Activated CD4-positive, alpha-beta T cell treated with anti-CD3 and anti-CD28 coated beads, Interleukin-2, amount 50 U/mL, for 4 hours (primary cell): ENCODE measurements around the gene SIGLEC11.
A peak's percentile ranks its signal among the peaks of the same experiment; 100 is the strongest.
"Not testable (repeated sequence)": the region's sequence is repeated elsewhere in the genome, so short reads cannot be mapped to it uniquely, and the experiment has no call there.

Experiments
- DNase-seq, 2 experiments: peaks; one replicate each; pipeline ENCODE4 v3.0.0-alpha.2; 2020

SIGLEC11 gene

DNA sequence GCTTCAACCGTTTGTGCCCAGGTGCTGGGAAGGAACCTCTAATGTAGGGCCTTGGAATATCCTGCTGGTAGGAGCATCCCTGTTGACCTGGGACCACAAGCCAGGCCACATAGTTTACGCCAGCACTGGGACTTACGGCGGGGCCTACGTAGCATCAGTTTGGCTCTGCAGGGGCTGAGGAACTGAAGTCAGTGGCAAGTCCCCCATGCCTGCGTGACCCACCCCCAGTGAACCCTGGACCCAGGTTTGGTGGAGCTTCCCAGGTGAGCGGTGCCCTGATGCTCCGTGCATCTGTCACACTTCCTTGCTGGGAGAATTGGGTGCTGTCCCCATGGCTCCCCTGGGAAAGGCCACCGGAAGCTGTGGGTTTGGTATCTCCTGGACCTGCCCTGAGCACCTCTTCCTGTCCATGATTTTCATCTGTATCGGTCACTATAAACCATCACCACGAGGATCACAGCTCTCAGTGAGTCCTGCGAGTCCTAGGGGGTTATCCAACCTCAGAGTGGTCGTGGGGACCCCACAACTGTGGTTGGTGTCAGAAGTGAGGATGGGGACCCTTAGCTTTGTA, 9.9 kb downstream of the SIGLEC11 start:
- DNase-seq: no peak

DNA sequence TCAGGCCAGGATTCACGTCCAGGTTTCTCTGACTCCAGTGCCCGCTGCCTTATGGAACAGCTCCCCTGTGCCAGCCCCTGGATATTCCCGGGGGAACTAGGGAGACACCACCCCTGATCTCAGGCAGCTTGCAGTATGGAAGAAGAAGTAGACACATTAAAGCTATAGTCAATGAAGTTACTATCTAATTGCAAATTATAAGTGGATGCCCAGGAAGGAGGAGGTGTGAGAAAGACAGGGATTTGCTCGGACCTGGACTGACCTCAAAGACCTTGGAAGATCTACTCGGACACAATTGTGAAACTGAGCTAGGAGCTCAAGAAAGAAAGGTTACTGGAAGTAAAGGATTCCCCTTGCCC, 10.4 kb downstream of the SIGLEC11 start:
- DNase-seq: no peak

DNA sequence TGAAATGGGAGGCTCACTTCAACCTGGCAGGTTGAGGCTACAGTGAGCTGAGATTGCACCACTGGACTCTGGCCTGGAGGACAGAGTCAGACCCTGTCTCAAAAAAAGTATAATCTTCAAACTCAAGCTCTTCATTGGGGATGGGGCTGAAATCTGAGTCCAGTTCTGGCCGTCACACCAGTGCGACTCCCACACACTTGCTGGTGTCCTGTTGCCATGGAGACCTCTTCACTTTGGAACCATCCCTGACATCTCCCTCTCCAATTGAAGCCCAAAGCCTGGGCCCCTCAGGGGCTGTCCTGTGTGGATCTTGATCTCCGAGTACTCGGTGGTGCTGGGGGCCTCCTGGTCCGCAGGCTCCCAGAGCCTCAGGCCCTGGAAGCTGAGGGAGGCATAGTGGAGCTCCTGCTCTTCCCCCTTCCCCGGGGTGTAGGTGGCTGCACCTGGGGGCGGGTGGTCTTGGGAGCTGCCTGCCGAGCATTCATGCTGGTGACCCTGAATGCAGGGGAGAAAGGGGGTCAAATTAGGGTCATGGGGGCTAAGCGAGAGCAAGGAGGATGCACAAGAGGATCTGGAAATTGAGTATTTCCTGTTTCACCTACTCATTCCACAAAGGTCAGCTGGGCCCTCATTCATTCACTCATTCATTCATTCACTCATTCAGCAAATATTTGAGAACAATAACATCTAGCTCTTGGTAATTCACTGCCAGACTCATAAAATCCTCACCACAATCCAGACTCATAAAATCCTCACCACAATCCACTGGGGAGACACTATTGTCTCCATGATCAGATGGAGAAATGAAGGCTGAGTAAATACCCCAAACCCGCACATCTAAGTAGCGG, 11.0 kb downstream of the SIGLEC11 start:
- no peak for DNase-seq

DNA sequence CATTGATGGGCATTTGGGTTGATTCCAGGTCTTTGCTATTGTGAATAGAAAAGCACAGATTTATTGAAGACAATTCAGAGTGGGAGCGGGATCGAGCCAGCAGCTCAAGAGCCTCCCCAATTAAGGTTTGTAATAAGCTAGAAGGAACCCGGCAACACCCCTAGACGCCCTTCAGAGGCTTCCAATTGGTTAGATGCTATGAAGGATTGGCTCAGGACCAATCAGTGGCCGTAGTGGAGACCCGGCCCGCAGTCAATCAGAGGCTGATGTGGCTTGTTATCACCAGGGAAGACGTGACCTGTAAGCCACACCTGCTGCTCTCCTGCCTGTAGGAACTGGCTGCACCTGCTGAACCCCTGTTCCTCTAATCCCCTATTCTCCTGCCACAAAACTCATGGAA, 14.6 kb downstream of the SIGLEC11 start:
- DNase-seq: no peak

DNA sequence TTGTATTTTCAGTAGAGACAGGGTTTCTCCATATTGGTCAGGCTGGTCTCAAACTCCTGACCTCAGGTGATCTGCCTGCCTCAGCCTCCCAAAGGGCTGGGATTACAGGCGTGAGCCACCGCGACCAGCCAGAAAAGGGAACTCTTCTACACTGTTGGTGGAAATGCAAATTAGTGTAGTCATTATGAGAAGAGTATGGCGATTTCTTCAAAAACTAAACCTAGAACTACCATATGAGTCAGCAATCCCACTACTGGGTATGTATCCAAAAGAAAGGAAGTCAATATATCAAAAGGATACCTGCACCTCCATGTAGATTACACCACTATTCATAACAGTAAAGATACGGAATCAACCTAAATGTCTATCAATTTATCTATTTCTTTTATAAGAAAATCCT, 16.4 kb downstream of the SIGLEC11 start:
- not testable (repeated sequence) for DNase-seq

DNA sequence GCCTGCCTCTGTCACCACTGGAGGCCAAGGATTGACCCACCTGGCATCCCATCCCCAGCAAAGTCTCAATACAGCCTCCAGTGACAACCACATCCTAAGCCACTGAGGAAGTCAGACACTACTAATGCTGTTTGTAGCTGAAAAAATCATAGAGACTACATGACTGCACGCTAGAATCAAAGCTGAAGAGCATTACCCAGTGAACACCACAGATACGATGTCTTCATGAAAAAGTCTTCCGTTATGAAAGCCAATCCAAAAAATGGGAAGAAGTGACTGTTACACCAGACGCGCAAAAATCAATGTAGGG, 20.5 kb downstream of the SIGLEC11 start:
- no peak for DNase-seq

DNA sequence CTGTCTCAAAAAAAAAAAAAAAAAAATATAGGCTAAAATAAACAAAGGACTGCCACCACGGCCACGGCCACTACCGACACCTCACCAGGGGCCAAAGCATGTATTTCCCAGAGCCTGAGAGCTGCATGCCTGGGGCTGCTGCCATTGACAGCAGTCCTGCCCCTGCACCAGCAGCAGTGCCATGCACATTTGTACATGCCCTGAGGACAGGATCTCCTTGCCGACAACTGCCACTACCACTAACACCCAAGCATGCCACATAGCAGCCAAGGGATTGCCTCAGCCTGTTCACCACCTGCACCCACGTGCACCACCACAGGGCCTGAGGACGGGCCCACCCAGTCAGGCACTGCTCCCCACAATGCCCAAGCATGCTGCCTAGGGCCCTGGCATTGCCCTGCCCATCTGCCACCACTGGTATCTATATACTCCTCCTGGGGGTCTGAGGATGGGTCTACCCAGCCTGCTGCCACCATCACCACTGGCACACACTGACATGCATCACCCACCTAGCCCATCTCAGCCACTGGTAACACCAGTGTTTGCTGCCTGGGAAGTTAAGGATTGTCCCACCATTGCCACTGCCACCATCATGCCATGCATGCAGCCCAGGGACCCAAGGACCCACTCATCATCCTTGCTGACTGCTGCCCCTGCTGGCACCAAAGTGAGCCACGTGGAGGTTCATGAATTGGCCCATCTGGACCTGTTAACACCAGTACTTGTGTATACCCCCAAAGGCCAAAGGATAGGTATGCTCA, 21.1 kb downstream of the SIGLEC11 start:
- no peak for DNase-seq

DNA sequence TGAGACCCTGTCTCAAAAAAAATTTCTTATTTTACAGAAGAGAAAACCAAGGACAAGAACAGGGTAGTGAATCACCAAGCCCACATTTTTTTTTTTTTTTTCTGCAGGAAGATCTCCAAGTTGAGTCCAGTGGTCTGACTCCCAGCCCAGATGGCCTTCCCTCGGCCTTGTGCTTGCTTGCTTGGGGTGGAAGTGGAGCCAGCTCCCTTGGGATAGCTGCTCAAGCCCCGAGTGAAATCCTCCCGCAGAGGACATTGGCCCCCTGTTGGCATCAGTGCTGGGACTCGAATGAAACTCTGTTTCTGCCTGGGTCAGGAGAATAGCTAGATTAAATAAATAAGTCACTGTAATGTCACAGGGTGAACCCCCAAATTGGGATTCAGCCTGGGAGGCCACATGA, 22.3 kb downstream of the SIGLEC11 start:
- DNase-seq: no peak

DNA sequence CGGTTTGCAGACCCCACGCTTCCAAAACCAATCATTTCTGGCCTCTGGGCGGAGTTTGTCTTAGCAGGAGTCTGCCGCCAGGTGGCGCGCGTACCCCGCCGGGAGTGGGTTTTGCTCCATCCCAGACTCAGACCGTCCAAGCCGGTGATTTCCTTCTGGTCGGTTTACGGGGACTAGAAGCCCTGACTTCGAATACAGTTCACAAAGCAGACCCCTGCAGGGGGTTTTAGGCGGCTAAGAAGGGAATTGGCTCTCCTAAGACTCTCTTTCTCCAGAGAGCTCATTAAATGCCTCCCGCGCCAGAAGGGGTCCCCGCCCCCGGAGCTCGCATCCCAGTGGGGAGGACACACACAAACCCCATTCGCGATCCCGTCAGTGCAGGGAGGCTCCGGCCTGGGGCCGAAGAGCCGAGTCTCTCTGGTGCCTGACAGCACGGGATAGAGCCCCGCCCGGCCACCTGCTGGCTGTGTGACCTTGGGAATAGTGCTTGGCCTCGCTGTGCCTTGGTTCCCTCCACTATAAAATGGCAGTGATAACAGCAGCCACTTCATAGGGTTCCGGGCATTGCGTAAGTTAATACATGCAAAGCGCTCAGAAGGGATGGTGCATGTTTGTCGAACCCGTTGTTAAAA, 23.1 kb downstream of the SIGLEC11 start:
- peak; percentile 67 to 73 for DNase-seq

DNA sequence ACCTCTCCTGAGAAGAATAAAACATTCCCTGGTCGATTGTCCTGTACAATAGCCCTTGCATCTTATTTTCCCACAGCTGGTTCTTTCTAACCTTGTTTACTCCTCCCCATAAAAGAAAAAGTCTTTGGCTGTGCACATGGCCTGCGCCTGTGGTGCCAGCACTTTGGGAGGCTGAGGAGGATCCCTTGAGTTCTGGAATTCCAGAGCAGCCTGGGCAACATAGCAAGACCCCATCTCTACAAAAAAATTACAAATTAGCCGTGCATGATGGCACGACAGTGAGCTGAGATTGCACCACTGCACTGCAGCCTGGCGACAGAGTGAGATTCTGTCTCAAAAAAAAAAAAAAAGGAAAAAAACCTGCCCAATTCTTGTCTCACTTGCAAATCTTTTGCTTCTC, 24.4 kb downstream of the SIGLEC11 start:
- no peak for DNase-seq

DNA sequence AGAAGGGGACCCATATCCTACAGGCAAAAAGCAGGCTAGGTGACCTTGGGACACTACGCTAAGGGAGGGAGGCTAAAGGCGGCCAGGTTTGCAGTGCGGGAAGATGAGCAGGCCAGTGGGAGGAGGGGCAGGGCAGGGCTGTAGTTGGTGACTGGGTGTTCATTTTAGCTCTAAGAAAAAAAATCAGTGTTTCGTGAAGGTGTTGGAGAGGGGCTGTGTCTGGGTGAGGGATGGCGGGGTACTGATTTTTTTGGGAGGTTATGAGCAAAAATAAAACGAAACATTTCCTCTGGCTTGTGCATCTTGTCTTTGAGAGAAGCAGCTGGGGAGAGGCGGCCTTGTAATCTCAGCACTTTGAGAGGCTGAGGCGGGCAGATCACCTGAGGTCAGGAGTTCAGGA, 27.3 kb downstream of the SIGLEC11 start:
- no peak for DNase-seq

DNA sequence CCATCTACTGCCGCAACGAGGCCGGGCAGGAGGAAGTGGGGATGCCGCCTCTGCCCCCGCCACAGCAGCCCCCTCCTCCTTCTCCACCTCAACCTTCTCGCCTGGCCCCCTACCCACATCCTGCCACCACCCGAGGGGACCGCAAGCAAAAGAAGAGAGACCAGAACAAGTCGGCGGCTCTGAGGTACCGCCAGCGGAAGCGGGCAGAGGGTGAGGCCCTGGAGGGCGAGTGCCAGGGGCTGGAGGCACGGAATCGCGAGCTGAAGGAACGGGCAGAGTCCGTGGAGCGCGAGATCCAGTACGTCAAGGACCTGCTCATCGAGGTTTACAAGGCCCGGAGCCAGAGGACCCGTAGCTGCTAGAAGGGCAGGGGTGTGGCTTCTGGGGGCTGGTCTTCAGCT, 28.2 kb downstream of the SIGLEC11 start:
- no peak for DNase-seq

DNA sequence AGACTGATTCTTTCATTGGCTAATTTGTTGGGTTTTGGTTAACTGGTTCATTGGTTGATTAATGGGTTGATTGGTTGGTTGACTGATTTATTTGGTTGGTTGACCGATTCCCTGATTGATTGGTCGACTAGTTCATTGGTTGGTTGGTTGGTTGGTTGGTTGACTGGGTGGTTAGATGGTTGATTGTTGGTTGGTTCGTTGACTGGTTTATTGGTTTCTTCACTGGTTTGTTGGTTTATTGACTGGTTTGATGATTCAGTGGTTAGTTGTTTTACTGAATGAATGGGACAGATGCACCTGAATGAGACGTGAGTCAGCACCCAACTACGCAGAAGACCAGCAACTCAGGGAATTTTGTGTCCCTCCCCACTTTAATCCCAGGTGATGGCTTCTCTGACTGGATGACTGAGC, 28.9 kb downstream of the SIGLEC11 start:
- no peak for DNase-seq

DNA sequence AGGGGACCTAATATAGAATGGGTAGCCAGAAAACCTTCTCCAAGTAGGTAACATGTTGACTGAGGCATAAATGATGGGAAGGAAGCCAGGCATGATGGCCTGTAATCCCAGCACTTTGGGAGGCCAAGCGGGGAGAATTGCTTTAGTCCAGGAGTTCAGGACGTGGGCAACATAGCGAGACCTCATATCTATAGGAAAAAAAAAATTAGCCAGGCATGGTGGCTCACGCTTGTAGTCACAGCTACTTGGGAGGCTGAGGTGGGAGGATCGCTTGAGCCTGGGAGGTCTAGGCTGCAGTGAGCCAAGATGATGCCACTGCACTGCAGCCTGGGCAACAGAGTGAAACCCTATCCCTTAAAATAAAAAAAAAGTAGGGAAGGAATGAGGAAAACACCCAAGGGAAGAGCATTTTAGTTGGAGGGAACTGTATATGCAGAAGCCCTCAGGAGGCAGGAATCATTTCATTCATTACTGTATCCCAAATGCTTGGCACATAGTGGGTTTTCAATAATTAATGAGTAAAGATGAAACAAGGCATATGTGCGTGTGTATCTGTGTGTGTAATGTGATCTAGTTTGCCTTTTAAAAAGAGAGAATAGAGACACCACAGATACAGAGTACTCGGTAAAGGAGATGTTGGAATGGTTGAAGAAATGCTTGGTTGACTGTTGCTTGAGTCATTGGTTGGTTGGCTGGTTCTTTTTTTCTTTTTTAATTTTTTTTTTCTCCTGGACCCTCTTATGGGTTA, 29.5 kb downstream of the SIGLEC11 start:
- no peak for DNase-seq

DNA sequence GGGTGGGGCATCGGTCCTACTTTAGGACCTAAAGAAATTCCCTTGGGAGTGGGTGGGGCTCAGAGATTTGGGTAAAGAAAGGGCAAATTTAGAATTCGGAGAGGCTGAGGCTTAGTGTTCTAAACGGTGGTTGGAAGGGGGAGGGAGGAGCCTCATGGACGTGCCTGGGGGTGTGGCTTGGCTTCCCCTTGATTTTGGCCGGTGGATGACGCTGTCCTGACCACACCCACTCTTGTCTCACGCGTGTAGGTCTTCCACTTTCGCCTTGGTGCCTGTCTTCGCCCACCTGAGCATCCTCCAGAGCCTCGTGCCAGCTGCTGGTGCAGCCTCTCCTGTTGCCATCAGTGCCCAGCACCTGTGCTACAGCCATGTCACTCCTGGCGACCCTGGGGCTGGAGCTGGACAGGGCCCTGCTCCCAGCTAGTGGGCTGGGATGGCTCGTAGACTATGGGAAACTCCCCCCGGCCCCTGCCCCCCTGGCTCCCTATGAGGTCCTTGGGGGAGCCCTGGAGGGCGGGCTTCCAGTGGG, 30.4 kb downstream of the SIGLEC11 start:
- no peak for DNase-seq

DNA sequence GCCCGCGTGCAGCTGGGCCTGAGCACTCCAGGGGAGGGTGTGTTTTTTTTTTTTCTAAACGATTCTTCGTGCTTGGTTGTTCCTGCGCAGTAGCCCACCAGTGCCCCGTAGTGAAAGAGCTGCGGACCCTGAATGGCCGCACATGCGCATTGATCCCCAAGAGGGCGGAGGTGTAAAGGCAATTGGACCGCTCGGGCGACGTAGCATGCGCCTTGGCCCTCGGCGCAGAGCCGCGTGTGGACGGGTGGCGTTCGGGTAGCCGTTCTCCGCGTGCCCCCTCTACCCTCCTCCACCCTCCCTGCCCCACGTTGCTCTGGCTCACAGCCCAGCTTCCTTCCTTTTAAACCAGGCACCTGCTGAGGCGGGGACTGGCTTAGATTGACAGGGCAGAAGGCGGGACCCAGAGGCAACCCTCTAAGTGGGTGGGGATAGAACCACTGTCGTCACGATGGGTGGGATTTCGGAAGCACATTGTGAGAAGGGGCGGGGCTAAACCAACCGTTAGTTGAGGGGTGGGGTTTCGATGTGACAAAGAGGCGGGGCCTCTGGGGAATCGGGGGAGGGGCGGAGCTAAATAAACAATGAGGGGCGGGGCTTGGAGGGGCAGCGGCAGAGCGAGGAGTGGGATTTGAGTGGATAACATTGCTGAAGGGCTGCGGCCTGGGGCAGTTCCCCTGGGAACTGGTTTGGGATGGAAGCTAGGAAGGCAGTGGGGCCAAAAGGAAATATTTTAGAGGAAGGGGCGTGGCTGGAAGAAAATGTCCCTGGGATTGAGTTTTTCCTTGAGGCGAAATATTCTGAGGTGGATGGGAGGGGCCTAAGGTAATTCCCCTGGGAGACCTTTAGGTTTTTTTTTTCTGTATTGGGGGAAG, 31.1 kb downstream of the SIGLEC11 start:
- peak; percentile 92 to 93 for DNase-seq

DNA sequence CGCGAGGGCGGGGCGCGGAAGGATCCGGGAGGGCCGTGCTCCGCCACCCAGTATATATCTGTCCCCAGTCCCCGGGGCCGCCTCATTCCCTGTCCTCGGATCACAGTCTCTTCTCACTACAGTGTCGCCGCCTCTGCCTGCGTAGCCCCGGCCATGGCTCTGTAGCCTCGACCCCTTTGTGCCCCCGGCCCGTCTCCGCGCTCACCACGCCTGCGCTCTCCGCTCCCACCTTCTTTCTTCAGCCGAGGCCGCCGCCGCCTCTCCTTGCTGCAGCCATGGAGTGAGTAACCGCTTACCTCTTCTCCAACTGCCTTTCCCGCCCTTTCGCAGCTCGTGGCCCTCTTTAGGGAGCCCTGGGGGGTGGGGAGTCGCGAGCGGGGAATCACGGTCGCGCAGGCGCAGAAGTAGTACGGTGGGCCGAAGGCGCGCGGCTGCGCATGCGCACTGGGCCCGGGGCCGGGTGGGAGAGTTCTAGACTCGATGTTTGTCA, 31.8 kb downstream of the SIGLEC11 start, which contains the start of the genes ATF5 and NUP62:
Gene ATF5, plus strand, starts transcription at position 85 of the 490 bp plus-strand sequence. CDS start 1,646 bp downstream, outside the sequence.
Gene NUP62, minus strand, starts transcription at position 384 of the 490 bp plus-strand sequence. CDS start 19,697 bp downstream, outside the sequence.
- DNase-seq: peak; percentile 88

DNA sequence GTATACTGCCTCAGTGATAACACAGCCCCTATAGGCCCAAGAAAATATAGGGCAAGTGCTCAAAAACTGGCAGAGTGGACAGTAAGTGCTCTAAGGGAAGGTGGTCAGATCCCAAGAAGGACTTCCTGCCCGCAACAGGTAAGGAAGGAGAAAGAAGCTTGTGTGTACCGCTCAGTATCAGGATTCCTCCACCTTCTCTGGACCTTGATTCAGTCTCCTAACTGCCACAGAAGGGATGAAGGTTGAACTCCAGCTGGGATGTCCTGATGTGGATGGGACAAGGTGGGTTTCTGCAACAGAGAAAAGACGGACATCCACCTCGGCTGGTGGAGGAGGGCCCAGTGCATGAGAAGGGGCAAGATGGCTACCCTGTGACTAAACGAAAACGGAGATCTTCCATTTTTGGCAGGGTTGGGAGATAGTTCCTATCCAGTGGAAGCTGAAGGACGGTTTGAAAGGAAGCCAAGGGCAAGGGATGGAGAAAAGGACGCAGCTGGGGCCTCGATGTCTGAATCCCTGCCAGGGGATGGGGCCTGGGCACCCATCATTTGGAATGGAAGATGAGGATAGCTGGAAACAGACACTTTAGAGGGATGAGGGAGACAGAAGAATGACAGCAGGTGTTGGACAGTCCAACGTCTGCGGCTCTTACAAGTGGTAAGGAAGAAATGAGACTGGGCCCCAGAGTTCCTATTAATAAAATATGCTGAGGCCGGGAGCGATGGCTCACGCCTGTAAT, 33.3 kb downstream of the SIGLEC11 start:
- DNase-seq: no peak

DNA sequence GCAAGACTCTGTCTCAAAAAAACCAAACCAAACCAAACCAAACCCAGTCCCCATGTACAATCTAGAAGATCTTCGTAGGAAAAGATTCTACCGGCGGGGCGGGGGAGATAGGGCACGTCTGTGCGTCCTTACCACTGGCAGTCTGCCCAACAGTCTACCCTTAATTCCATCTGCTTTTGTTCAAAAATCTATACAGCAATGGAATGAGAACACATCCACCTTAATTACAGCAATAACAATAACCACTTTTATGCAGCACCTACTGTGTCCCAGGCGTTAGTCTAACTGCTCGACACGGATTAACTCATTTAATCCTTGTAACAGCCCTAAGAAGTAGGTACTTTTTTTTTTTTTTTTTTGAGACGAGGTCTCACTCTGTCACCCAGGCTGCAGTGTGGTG, 34.5 kb downstream of the SIGLEC11 start:
- DNase-seq: no peak

DNA sequence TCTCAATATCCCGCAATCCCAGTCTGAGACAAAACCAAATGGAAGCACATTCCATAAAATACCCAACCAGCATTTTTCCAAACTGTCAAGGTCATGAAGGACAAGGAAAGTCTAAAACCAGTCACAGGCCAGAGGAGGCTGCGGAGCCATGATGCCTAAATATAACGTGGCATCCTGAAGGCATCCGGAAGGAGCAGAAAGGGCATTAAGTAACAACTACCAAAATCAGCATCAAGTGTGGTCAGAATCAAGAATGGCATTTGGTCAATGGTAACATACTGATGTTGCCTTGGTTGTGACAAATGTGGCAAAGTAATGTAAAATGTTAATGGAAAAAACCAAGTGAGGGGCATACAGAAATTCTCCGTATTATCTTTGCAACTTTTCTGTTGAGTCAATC, 35.5 kb downstream of the SIGLEC11 start:
- DNase-seq: no peak

DNA sequence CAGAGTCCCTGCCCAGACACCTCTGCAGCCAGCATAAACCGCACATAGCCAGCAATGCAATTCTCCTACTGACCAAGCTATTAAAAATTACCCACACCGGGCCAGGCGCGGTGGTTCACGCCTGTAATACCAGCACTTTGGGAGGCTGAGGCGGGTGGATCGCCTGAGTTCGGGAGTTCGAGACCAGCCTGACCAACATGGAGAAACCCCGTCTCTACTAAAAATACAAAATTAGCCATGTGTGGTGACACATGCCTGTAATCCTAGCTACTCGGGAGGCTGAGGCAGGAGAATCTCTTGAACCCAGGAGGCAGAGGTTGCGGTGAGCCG, 36.1 kb downstream of the SIGLEC11 start:
- DNase-seq: not testable (repeated sequence)
